Loucy (cell line): ENCODE data around the gene BTBD9.

Experiments
- H2AFZ ChIP-seq: fragments of 200-600 bp; sonication (generic); 2 replicates; pipeline ENCODE4 v1.6.0; 2016; ENCODE audit warnings: antibody characterized with exemption, mild to moderate bottlenecking, low read length, moderate library complexity
- H3F3A ChIP-seq: fragments of 200-600 bp; 2 replicates; pipeline ENCODE4 v1.6.0; 2016; ENCODE audit warnings: antibody characterized with exemption, low read depth, mild to moderate bottlenecking
- H3K27me3 ChIP-seq: fragments of 200-600 bp; sonication (generic); 2 replicates; pipeline ENCODE4 v1.6.1; 2014; ENCODE audit warnings: low read length, mild to moderate bottlenecking; ENCODE audit not compliant: insufficient read depth, poor library complexity, severe bottlenecking
- H3K36me3 ChIP-seq: fragments of 200-600 bp; sonication (generic); 2 replicates; pipeline ENCODE4 v1.6.1; 2016; ENCODE audit warnings: low read length; ENCODE audit not compliant: insufficient read depth
- H3K4me1 ChIP-seq: fragments of 200-600 bp; sonication (generic); 2 replicates; pipeline ENCODE4 v1.5.1; 2014; ENCODE audit warnings: low read length, mild to moderate bottlenecking; ENCODE audit not compliant: insufficient read depth, poor library complexity, severe bottlenecking
- H3K4me2 ChIP-seq: fragments of 200-600 bp; sonication (generic); 2 replicates; pipeline ENCODE4 v1.6.0; 2014; ENCODE audit warnings: antibody characterized with exemption, low read length, low read depth, mild to moderate bottlenecking; ENCODE audit not compliant: poor library complexity, severe bottlenecking
- H3K4me3 ChIP-seq: fragments of 200-600 bp; sonication (generic); 2 replicates; pipeline ENCODE4 v1.5.1; 2014; ENCODE audit warnings: low read length, mild to moderate bottlenecking, mixed read lengths; ENCODE audit not compliant: poor library complexity, severe bottlenecking
- H3K79me2 ChIP-seq: fragments of 200-600 bp; sonication (generic); 2 replicates; pipeline ENCODE4 v1.6.1; 2014; ENCODE audit warnings: low read length; ENCODE audit not compliant: insufficient read depth
- H3K9ac ChIP-seq: fragments of 200-600 bp; sonication (generic); 2 replicates; pipeline ENCODE4 v1.6.0; 2014; ENCODE audit warnings: mild to moderate bottlenecking, low read depth, low read length, moderate library complexity; ENCODE audit not compliant: poor library complexity, severe bottlenecking
- H3K9me2 ChIP-seq: fragments of 200-600 bp; sonication (generic); replicated peaks from 2 replicates; pipeline ENCODE4 v1.6.1; 2016; ENCODE audit warnings: low read depth, low read length, mixed read lengths
- H3K9me3 ChIP-seq: fragments of 200-600 bp; sonication (generic); 2 replicates; pipeline ENCODE4 v1.6.1; 2014; ENCODE audit warnings: mild to moderate bottlenecking, antibody characterized with exemption, low read length, low read depth; ENCODE audit not compliant: insufficient read depth
- H4K20me1 ChIP-seq: fragments of 200-600 bp; sonication (generic); 2 replicates; pipeline ENCODE4 v1.6.0; 2014; ENCODE audit warnings: antibody characterized with exemption, low read length, mild to moderate bottlenecking; ENCODE audit not compliant: insufficient read depth, poor library complexity, severe bottlenecking
- EZH2phosphoT487 ChIP-seq: fragments of 200-600 bp; IDR thresholded peaks from 2 replicates; pipeline ENCODE4 v1.6.1; 2018; ENCODE audit warnings: antibody characterized with exemption, mild to moderate bottlenecking, moderate library complexity, borderline replicate concordance
- TF ChIP-seq, protein P1 (sequence below): fragments of 200-600 bp; sonication (generic); conservative IDR thresholded peaks from 2 replicates; pipeline ENCODE4 v1.5.1; 2014; ENCODE audit warnings: mild to moderate bottlenecking, antibody characterized with exemption, low read length

BTBD9 gene

DNA sequence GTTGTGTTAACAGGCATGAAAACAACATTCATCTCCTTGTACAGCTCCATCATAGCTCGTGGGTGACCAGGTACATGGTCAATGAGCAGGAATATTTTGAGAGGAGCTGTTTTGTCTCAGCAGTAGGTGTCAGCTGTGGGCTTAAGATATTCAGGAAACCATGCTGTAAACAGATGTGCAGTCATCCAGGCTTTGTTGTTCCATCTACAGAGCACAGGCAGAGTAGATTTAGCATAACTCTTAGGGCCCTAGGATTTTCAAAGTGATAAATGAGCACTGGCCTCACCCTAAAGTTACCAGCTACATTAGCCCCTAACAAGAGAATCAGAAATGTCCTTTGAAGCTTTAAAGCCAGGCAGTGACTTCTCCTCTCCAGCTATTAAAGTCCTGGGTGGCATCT is 154.2 kb downstream of the BTBD9 start:
- no peak overlapping the region for H3K4me3 ChIP-seq
- H3K27me3 ChIP-seq = no peaks in the 10 kb centered on the region
- H3K4me1 ChIP-seq = peaks cover 48% of the 10 kb centered on the region
- H3K4me2 ChIP-seq = no peak overlapping the region
- no peaks in the 10 kb centered on the region for H4K20me1 ChIP-seq
- TF ChIP-seq, protein P1, sequence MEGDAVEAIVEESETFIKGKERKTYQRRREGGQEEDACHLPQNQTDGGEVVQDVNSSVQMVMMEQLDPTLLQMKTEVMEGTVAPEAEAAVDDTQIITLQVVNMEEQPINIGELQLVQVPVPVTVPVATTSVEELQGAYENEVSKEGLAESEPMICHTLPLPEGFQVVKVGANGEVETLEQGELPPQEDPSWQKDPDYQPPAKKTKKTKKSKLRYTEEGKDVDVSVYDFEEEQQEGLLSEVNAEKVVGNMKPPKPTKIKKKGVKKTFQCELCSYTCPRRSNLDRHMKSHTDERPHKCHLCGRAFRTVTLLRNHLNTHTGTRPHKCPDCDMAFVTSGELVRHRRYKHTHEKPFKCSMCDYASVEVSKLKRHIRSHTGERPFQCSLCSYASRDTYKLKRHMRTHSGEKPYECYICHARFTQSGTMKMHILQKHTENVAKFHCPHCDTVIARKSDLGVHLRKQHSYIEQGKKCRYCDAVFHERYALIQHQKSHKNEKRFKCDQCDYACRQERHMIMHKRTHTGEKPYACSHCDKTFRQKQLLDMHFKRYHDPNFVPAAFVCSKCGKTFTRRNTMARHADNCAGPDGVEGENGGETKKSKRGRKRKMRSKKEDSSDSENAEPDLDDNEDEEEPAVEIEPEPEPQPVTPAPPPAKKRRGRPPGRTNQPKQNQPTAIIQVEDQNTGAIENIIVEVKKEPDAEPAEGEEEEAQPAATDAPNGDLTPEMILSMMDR = no peak
- TF ChIP-seq EZH2phosphoT487 = no peak
- H2AFZ ChIP-seq = no peak overlapping the region
- H3K9me3 ChIP-seq = no peaks in the 10 kb centered on the region
- H3F3A ChIP-seq = no peaks in the 10 kb centered on the region
- no peaks in the 10 kb centered on the region for H3K9me2 ChIP-seq
- no peak overlapping the region for H3K9ac ChIP-seq
- H3K36me3 ChIP-seq = no peaks in the 10 kb centered on the region
- no peaks in the 10 kb centered on the region for H3K79me2 ChIP-seq

DNA sequence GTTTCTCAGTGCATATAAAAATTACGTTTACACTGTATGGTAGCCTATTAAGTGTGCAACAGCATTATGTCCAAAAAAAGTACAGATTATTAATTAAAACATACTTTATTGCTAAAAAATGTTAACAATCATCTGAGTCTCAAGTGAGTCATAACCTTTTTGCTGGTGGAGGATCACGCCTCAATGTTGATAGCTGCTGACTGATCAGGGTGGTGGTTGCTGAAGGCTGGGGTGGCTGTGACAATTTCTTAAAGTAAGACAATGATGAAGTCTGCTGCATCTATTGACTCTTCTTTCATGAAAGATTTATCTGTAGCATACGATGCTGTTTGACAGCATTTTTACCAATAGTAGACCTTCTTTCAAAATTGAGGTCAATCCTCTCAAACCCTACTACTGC is 155.1 kb downstream of the BTBD9 start:
- Histone ChIP-seq H3K9ac (no peak overlapping the region), H3K4me1 (peaks cover 52% of the 10 kb centered on the region), H3K4me2 (no peak overlapping the region), H3F3A (no peaks in the 10 kb centered on the region), H3K36me3 (no peaks in the 10 kb centered on the region), H4K20me1 (no peaks in the 10 kb centered on the region), H3K4me3 (no peak overlapping the region), H3K9me3 (no peaks in the 10 kb centered on the region), H2AFZ (no peak overlapping the region), H3K9me2 (no peaks in the 10 kb centered on the region), H3K27me3 (no peaks in the 10 kb centered on the region), H3K79me2 (no peaks in the 10 kb centered on the region)
- TF ChIP-seq, protein P1 = no peak
- no peak for TF ChIP-seq EZH2phosphoT487

DNA sequence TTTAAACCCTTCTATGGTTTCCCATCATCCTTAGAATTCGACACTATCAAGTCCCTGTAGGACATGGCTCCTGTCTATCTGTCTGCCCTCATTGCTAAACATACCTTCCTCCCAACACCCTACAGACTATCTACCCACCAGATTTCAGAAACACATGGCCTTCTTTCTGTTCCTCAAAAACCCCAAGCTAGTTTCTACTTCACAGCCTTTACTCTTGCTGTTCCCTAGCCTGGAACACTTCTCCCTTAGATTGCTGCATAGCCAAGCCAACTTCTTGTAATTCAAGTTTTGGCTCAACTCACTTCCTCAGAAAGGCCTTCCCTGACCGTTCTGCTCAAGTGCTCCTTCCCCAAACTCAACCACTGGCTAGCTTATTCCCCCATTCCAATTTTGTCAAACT is 156.2 kb downstream of the BTBD9 start:
- Histone ChIP-seq H3K4me3 (no peak overlapping the region), H3K36me3 (no peaks in the 10 kb centered on the region), H3K9me2 (no peaks in the 10 kb centered on the region), H3K79me2 (no peaks in the 10 kb centered on the region), H3K9me3 (no peaks in the 10 kb centered on the region), H3K4me1 (peaks cover 56% of the 10 kb centered on the region), H3F3A (no peaks in the 10 kb centered on the region), H3K9ac (no peak overlapping the region), H3K4me2 (no peak overlapping the region), H4K20me1 (no peaks in the 10 kb centered on the region), H3K27me3 (no peaks in the 10 kb centered on the region), H2AFZ (no peak overlapping the region)
- TF ChIP-seq EZH2phosphoT487 = no peak
- TF ChIP-seq, protein P1 = no peak
